A673 (cell line): ENCODE measurements around the gene METTL1. TPM values are rescaled to one million over a fixed set of nuclear protein-coding genes. Genes with fewer than 3 reads are reported as not detected.

Experiments
- BruUV-seq: library from RNA; stranded (reverse); fragments of 400-500 nt; replicated peaks from 2 replicates; lab custom pipeline; 2021; lab: Mats Ljungman, UMichigan
- CTCF ChIA-PET: fragments of 300-600 bp; sonication (Branson Sonifier 250); formaldehyde crosslinking; loops from one replicate; lab custom pipeline; 2022; ENCODE audit warnings: antibody characterized with exemption; lab: Charles Lee
- POLR2A ChIA-PET: fragments of 300-600 bp; sonication (Branson Sonifier 250); formaldehyde crosslinking; loops from one replicate; lab custom pipeline; 2022; ENCODE audit warnings: antibody characterized with exemption; ENCODE audit not compliant: low non-redundant PET; lab: Charles Lee
- DNase-seq: peaks from one replicate; pipeline ENCODE4 v3.0.0-alpha.2; 2015; ENCODE audit warnings: low spot score
- H3K27ac ChIP-seq: fragments of 200-600 bp; sonication (generic); 2 replicates; pipeline ENCODE4 v1.5.1; 2016; ENCODE audit warnings: mixed run types, low read depth, mild to moderate bottlenecking, mixed read lengths, antibody characterized with exemption, low read length; ENCODE audit not compliant: poor library complexity, severe bottlenecking
- H3K27me3 ChIP-seq: fragments of 200-600 bp; sonication (generic); replicated peaks from 2 replicates; pipeline ENCODE4 v1.6.1; 2017; ENCODE audit warnings: mixed run types, low read depth, mild to moderate bottlenecking, mixed read lengths, antibody characterized with exemption, low read length; ENCODE audit not compliant: insufficient read depth, poor library complexity
- H3K36me3 ChIP-seq: fragments of 200-600 bp; sonication (generic); 2 replicates; pipeline ENCODE4 v1.6.1; 2016; ENCODE audit warnings: mixed run types, mild to moderate bottlenecking, mixed read lengths, antibody characterized with exemption, low read length; ENCODE audit not compliant: insufficient read depth, poor library complexity, severe bottlenecking
- H3K4me1 ChIP-seq: fragments of 200-600 bp; sonication (generic); 2 replicates; pipeline ENCODE4 v1.6.1; 2017; ENCODE audit warnings: mixed run types, mild to moderate bottlenecking, mixed read lengths, antibody characterized with exemption, low read length; ENCODE audit not compliant: insufficient read depth, poor library complexity, severe bottlenecking
- H3K4me3 ChIP-seq: fragments of 200-600 bp; sonication (generic); 2 replicates; pipeline ENCODE4 v1.5.1; 2016; ENCODE audit warnings: low read depth, mixed run types, mild to moderate bottlenecking, mixed read lengths, low read length; ENCODE audit not compliant: poor library complexity, severe bottlenecking
- H3K9me3 ChIP-seq: fragments of 200-600 bp; sonication (generic); 2 replicates; pipeline ENCODE4 v1.6.1; 2016; ENCODE audit warnings: mixed run types, low read depth, mild to moderate bottlenecking, mixed read lengths, antibody characterized with exemption, low read length; ENCODE audit not compliant: poor library complexity, severe bottlenecking
- CTCF ChIP-seq: fragments of 300-800, 200-600 bp; sonication (generic); conservative IDR thresholded peaks from 2 replicates; pipeline ENCODE4 v1.5.1; 2017; ENCODE audit warnings: low read depth, mild to moderate bottlenecking, antibody characterized with exemption, low read length, moderate library complexity, mixed read lengths
- EZH2 ChIP-seq: fragments of 200-600 bp; sonication (generic); IDR thresholded peaks from 2 replicates; pipeline ENCODE4 v1.6.1; 2017; ENCODE audit warnings: borderline replicate concordance, low read depth, mild to moderate bottlenecking, mixed read lengths, antibody characterized with exemption, low read length; ENCODE audit not compliant: poor library complexity, severe bottlenecking
- intact Hi-C: fragments of 100-400 bp; cut with micrococcal nuclease; formaldehyde crosslinking; loops from one replicate; pipeline ENCODE4 v1.10.0; 2022; ENCODE audit not compliant: unreplicated experiment
- total RNA-seq: library from RNA; stranded (reverse); gene quantifications from 2 replicates; pipeline ENCODE4 v1.2.3, GENCODE V29; 2021

The METTL1 gene
- total RNA-seq, 1 experiment from 2014 or later: 55.6 TPM

- H3K4me3 ChIP-seq: peak overlapping the region; percentile 87
- DNase-seq: no peak
- CTCF ChIA-PET: no interaction called here
- no peaks in the 10 kb centered on the region for H3K9me3 ChIP-seq
- peak overlapping the region; percentile 93 for H3K27ac ChIP-seq
- TF ChIP-seq CTCF (no peak), EZH2 (no peak)
- POLR2A ChIA-PET: no interaction called here
- H3K27me3 ChIP-seq: no peaks in the 10 kb centered on the region
- intact Hi-C loops: no loop called here
- no TSS peak for BruUV-seq
- peaks cover 41% of the 10 kb centered on the region for H3K36me3 ChIP-seq
- H3K4me1 ChIP-seq: peaks cover 31% of the 10 kb centered on the region
Observed at GRCh38 chr12:57751432-57751787, 20.5 kb downstream of the METTL1 start.

GRCh38 chr12:57750561-57751431 lies 21.1 kb downstream of the METTL1 start:
- Histone ChIP-seq H3K4me1 (peaks cover 29% of the 10 kb centered on the region), H3K9me3 (no peaks in the 10 kb centered on the region), H3K27me3 (no peaks in the 10 kb centered on the region), H3K4me3 (peak overlapping the region; percentile 87), H3K27ac (peak overlapping the region; percentile 93), H3K36me3 (peaks cover 44% of the 10 kb centered on the region)
- DNase-seq: no peak
- TF ChIP-seq EZH2 (no peak), CTCF (no peak)
- ChIA-PET POLR2A (no interaction called here), CTCF (no interaction called here)
- no TSS peak for BruUV-seq
- intact Hi-C loops: no loop called here

- TF ChIP-seq EZH2 (no peak), CTCF (no peak)
- Histone ChIP-seq H3K27ac (no peak overlapping the region), H3K36me3 (peaks cover 44% of the 10 kb centered on the region), H3K4me1 (peaks cover 27% of the 10 kb centered on the region), H3K27me3 (no peaks in the 10 kb centered on the region), H3K4me3 (no peak overlapping the region), H3K9me3 (no peaks in the 10 kb centered on the region)
- intact Hi-C loops: no loop called here
- DNase-seq: no peak
- ChIA-PET POLR2A (no interaction called here), CTCF (no interaction called here)
- no TSS peak for BruUV-seq
Observed at GRCh38 chr12:57749061-57749460, 22.8 kb downstream of the METTL1 start.
